ENCODE data around the gene MIGA1. TPM values are rescaled to one million over a fixed set of nuclear protein-coding genes. Genes with fewer than 3 reads are reported as not detected.
A peak's percentile ranks its signal among the peaks of the same experiment; 100 is the strongest.

Gene MIGA1
- total and polyA plus RNA-seq, 2 of the 13 experiments (the other 11 are each of a cell fraction or from before 2014, with no cell fraction given), result 3.8 to 6.6 TPM

DNA sequence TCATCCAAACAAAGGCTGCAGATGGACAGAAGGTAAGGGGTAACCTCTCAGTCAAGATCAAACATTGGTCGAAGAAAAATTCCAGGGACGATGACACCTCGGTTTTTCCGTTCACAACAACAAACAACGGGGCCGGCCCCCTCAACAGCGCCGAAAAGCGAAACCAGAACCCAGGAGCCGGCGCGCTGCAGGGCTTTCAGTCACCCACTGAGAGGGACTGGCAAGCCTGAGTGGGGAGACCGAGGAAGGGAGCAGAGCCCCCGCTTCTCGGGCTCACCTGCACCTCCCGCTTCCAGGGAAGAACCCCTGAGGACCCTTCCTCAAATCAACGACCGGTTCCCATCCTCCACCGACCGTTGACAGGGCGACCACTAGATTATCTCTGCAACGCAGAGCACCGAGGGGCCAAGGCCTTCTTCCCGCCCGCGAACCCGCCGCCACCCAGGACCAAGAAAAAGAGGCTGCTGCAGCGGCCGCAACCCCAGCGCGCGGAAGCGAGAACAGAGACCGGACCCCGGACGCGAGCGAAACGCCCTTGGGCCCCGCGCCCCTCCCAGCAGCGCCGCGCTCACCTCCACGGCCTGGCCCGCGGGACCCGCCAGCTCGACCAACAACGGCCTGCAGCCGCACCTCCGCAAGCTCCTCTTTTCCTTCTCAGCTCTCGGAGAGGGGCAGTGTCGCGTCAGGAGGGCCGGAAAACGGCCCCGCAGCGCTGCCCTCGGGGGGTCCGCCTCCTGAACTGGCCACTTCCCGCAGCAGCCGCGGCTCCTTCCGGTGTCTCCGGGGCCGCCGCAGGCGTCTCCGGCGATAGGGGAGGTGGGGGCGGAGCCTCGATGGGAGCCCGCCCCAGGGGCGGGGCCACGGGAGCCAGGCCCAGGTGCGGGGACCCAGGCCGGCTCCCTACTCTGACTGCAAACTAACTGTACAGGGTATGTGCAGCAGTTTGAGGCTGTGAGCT lies 20.1 kb upstream of the MIGA1 start, which contains the start of gene USP33 (continued):
- no peak for TF ChIP-seq TFE3 (CRISPR knock-in tag; IDR thresholded peaks at IDR 0.05)
- 0 out of 2 replicates have a peak, but pooled peaks have one; percentile 12 for TF ChIP-seq HMG20B (CRISPR knock-in tag; conservative IDR thresholded peaks at IDR 0.05)
- TF ChIP-seq CENPBD1 (CRISPR knock-in tag; IDR thresholded peaks at IDR 0.05; ENCODE audit: borderline replicate concordance, low read depth), result 0 out of 2 replicates have a peak, but pooled peaks have one; percentile 78
- no peak for TF ChIP-seq ZNF572 (CRISPR knock-in tag; IDR thresholded peaks at IDR 0.05)
- TF ChIP-seq ISL2 (CRISPR knock-in tag; IDR thresholded peaks at IDR 0.05), result peak; percentile 75
- no peak for TF ChIP-seq HOXA9 (CRISPR knock-in tag; IDR thresholded peaks at IDR 0.05; ENCODE audit: borderline replicate concordance)
- TF ChIP-seq HNRNPLL (IDR thresholded peaks at IDR 0.05; ENCODE audit: low read depth, low read length, poor library complexity, severe bottlenecking), result peak; percentile 91
- peak; percentile 54; the same call in 1 of the 2 replicates for TF ChIP-seq ZNF451 (CRISPR knock-in tag; IDR thresholded peaks at IDR 0.05)
- no peak for TF ChIP-seq MYNN (CRISPR knock-in tag; IDR thresholded peaks at IDR 0.05; ENCODE audit: low read depth)
- TF ChIP-seq MAFF (IDR thresholded peaks at IDR 0.05; ENCODE audit: low read depth, low read length), result no peak
- no peak for TF ChIP-seq GMEB2 (CRISPR knock-in tag; IDR thresholded peaks at IDR 0.05; ENCODE audit: low read depth)
- no peak for TF ChIP-seq CENPT (CRISPR knock-in tag; IDR thresholded peaks at IDR 0.05; ENCODE audit: low read depth)
- 0 out of 2 replicates have a peak, but pooled peaks have one; percentile 51 for TF ChIP-seq ZNF430 (CRISPR knock-in tag; IDR thresholded peaks at IDR 0.05)
- no peak for TF ChIP-seq ZNF441 (CRISPR knock-in tag; IDR thresholded peaks at IDR 0.05; ENCODE audit: borderline replicate concordance)
- TF ChIP-seq, protein P1, sequence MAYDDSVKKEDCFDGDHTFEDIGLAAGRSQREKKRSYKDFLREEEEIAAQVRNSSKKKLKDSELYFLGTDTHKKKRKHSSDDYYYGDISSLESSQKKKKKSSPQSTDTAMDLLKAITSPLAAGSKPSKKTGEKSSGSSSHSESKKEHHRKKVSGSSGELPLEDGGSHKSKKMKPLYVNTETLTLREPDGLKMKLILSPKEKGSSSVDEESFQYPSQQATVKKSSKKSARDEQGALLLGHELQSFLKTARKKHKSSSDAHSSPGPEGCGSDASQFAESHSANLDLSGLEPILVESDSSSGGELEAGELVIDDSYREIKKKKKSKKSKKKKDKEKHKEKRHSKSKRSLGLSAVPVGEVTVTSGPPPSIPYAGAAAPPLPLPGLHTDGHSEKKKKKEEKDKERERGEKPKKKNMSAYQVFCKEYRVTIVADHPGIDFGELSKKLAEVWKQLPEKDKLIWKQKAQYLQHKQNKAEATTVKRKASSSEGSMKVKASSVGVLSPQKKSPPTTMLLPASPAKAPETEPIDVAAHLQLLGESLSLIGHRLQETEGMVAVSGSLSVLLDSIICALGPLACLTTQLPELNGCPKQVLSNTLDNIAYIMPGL (CRISPR knock-in tag; IDR thresholded peaks at IDR 0.05; ENCODE audit: borderline replicate concordance in 1 of 2, low read depth in 1 of 2), result peak; percentile 76 to 96; a peak in 3 of 4 replicates
- TF ChIP-seq LCORL (IDR thresholded peaks at IDR 0.05), result no peak
- TF ChIP-seq LCORL (CRISPR knock-in tag; IDR thresholded peaks at IDR 0.05), result peak; percentile 82
- TF ChIP-seq HES4 (CRISPR knock-in tag; IDR thresholded peaks at IDR 0.05; ENCODE audit: borderline replicate concordance), result no peak; the same call in 1 of the 2 replicates
- no peak for TF ChIP-seq CENPX (CRISPR knock-in tag; IDR thresholded peaks at IDR 0.05)
- 0 out of 2 replicates have a peak, but pooled peaks have one; percentile 42 for TF ChIP-seq ZNF556 (CRISPR knock-in tag; IDR thresholded peaks at IDR 0.05; ENCODE audit: borderline replicate concordance)
- TF ChIP-seq, protein P2, sequence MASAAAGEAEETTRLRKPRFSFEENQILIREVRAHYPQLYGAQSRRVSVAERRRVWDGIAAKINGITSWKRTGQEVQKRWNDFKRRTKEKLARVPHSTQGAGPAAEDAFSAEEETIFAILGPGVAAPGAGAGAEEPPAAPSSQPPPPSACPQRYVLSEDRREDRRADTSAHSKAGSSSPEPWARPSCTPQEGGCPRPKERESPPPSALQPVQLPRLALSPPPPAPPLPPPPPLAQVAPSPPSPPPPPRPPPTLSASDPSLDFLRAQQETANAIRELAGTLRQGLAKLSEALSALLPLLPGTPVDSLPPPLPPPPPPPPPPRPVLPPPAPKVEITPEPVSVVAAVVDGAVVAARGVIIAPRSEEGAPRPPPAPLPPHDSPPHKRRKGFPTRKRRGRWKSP (CRISPR knock-in tag; IDR thresholded peaks at IDR 0.05), result peak; percentile 11; the same call in 1 of the 2 replicates
- no peak for TF ChIP-seq ZNF614 (CRISPR knock-in tag; IDR thresholded peaks at IDR 0.05; ENCODE audit: borderline replicate concordance)

Data from HepG2 (cell line).